GM19455 (cell line): Measurements from ENCODE around the gene PRKN.

Source experiments
- ATAC-seq: cut with Tn5 transposase; IDR thresholded peaks from one replicate; pipeline ENCODE4 v1.9.1; 2021; ENCODE audit not compliant: unreplicated experiment

Gene PRKN

DNA sequence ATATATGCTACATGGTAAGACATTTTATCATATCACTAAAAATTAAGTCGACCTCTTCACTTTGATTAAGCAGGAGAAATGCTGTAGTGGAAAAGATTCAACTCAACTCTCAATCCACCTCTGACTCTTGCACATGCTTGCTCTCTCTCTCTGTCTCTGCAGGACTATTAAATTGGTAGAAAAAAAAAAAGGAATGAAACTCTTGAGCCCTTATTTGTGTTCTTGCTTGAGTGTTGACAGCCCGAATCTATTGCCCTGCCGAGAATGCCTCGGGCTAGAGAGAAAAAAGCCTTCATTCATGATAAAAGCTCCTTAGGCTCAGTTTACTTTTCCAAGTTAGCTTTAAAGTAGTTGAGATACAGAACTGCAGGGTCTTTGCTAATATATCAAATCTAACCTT is 722.2 kb downstream of the PRKN start:
- no peak for ATAC-seq

DNA sequence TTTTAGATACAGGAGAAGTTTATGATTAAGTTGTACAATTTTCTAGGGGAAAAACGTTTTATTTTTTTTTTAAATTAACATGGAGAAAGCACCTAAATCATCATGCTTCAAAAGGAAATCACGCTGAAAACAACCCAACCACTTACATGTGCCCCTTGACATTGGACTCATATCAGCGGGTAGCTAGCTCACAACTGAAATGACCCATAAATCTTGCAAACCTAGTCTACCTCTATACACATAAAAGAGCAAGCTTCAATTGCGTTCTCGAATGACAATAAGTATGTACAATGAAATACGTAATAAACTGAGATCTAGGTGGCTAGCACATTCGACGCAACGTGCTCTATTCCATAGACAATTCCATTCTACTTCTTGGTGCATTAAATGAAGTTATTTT is 730.8 kb downstream of the PRKN start:
- no peak for ATAC-seq

DNA sequence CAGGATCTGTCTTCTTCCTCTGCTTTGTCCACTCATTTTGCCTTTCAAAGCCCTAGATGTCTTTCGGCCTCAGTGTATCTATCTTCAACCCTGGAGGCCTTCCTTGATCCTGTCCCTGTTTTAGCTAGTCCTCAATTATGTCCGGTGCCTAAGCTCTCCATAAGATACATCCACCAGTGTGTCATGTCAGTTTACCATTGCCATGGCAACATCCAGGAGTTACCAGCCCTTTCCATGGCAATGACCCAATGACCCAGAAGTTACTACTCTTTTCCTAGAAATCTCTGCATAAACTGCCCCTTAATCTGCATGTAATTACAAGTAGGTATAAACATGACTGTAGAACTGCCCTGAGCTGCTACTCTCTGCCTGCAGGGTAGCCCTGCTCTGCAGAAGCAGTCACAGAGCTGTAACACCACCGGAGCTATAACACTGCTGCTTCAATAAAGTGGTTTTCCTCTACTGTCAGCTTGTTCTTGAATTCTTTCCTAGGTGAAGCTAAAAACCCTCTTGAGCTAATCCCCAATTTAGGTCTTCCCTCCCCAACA is 741.6 kb downstream of the PRKN start:
- ATAC-seq: no peak

- no peak for ATAC-seq
Observed at GRCh38 chr6:161984713-161985112, 742.9 kb downstream of the PRKN start.

DNA sequence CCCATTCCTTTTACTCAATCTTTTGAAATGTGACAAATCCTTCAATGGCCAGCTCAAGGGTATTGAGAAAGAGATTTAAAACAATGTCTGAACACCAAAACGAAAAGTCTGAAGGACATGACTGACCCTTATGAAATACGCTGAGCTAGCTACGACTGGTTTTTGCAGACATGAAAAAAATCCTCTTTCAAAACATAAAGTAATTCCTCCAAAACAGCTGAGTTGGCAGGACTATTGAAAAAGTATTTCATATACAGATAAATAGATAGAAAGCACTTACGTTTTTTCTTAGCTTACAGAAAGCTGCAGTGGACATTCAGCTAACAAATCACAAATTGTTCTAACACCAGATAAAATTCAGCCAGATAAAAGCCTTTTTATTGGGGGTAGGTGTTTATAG is 751.0 kb downstream of the PRKN start:
- no peak for ATAC-seq

- ATAC-seq: no peak
Observed at GRCh38 chr6:161973064-161973463, 754.5 kb downstream of the PRKN start.

GRCh38 chr6:161971043-161971442 is 756.5 kb downstream of the PRKN start:
- no peak for ATAC-seq

DNA sequence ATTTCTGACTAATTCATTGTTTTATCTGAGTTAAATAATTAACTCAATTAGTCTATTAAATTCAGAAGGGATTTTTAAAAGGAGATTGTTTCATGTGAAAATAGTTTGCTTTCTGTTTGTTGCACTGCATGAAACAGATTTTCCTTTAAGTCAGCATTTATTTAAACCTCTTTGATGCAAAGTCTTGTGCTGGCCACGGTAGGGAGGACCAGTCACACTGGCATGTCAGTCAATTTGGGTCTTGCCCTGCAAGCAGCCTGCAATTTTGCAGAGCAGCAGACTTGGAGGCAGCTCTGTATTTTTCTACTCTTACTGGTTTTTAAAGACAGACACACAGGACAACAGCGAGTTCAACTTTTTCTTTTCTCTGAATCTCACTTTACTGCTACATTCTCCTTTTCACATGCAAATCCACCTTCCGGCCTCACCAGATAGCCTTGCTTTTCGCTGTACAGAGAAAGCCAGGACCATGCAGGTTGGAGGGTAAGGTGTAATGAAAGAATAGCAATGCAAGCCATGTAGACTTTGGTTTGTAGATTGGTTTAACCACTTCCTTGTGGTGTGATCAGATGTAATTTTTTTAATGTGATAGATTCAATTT is 763.8 kb downstream of the PRKN start:
- ATAC-seq: no peak

- ATAC-seq: no peak
Observed at GRCh38 chr6:161963181-161963580, 764.4 kb downstream of the PRKN start.

GRCh38 chr6:161961796-161962195 is 765.8 kb downstream of the PRKN start:
- ATAC-seq: no peak

DNA sequence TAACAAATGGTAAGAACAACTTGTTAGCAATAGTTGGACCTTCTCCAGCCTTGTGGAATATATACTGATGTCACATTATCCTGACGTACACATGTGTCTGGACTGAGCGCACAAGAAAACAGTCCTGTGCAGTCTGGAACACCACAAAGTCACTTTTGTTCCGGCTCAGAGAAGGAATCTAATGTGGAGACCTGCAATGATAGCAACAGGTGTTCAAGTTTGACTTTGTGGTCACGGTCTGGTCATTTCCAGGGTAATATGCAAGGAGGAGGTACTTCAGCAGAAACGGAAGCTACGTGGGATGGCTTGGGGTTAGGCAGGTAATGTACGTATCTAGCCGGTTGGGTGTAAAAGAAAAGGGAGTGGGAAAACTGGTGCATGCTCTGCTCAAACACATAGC is 766.5 kb downstream of the PRKN start:
- no peak for ATAC-seq

DNA sequence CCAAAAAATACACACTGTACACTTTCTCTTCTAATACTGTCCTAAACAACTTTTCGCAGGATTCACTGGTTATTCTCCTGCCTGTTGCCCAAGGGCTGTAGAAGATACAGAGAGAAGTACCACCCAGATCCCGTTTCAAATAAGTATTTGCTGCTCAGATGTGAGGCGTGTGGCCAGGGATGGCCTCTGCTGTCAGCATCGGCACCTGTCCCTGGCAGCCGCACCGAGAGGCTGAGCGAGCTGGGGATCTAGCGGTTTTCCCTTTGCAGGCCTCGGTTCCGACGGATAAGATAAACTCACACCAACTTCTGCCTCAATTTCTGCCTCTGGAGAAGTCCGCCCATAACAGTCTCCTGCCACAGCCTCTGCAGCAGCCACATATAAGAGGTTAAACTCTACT is 768.5 kb downstream of the PRKN start:
- no peak for ATAC-seq

DNA sequence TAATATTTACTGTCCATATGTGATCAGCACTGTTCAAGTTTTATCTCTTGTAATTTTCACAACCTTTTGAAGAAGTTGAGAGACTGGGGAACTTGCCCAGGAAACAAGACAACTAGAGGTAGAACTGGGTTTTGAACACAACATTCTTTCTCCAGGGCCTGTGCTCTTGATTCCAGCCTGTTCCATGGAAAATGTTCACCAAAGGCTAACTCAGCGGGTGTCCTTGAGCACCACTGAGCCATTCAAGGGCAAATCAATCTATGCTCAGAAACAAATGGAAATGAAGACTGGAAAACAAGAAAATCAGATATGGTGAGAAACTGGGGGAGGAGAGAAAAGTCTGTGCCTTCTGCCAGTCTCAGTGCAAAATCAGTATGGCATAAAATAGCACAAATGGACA is 771.5 kb downstream of the PRKN start:
- ATAC-seq: no peak

- no peak for ATAC-seq
Observed at GRCh38 chr6:161954699-161955276, 772.8 kb downstream of the PRKN start.

DNA sequence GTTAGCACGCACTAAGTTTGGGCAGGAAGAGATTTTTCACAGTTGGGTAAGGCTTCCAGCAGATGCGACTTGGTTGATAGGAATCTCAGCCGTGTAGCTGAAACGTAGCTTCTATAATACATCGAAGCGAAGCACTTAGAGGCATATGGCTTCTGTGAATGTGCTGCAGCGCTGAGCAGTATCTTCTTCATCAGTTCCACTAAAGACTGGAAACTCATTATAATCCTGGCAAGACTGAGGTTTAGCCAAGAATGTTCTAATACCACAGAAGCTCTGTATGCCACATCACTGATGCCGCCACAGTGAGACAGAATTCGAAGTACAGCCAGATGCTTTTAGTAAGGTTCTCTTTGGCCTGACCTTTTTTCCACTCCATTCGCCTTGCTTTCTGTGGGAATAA is 773.5 kb downstream of the PRKN start:
- no peak for ATAC-seq

GRCh38 chr6:161951126-161951525 is 776.4 kb downstream of the PRKN start:
- ATAC-seq: no peak

DNA sequence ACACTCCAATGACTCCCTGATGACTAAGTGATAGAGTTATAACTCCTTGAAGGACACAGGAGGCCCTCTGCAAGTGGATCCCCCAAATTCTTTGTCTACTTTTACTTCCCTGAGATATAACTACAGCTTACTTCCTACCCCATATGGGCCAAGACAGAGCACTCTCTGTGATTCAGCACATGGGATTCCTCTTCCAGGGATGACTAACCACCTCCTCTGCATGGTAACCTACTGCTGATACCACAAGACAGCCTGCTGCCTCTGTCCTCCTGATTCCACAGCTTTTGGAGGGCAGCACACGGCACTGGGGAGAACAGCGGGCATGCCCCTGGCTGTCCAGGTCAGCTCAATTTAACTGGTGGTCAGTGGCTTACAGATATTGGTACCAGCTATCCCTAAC is 778.0 kb downstream of the PRKN start:
- ATAC-seq: no peak

DNA sequence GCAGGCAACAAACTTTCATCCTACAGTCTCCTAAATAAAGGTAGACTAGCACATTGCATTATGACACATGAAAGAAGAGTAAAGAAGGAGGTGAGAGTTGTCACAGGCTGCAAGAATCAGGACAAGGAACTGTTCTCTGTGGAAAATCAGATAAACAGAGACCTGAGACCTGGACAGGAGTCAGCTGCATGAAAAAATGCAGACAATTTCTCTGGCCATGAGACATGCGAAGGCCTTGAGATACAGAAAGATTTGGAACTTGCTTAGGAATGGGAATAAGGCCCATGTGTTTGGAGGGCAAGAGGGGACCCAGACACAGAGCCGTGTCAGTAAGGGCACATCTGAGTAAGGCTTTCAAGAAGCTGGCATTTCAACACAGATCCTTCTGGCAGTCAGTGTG is 779.1 kb downstream of the PRKN start:
- no peak for ATAC-seq

DNA sequence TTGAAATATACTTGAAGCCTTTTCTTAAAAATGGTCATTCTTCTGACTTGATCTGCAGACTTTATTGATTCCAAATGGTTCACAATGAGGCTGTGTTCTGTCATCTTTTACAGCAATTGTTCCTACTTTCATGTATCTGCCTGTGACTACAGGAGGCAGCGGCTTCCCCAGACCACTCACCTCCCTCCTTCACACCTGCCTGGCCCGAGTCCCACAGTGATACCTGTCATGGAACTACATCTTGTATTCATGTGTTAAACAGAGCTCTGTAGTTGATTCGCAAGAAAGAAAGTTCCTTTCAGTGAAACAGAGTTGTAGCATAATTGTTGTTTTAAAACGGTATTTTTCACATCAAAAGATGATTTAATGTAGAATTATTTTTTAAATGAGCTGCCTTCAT is 780.2 kb downstream of the PRKN start:
- ATAC-seq: no peak

DNA sequence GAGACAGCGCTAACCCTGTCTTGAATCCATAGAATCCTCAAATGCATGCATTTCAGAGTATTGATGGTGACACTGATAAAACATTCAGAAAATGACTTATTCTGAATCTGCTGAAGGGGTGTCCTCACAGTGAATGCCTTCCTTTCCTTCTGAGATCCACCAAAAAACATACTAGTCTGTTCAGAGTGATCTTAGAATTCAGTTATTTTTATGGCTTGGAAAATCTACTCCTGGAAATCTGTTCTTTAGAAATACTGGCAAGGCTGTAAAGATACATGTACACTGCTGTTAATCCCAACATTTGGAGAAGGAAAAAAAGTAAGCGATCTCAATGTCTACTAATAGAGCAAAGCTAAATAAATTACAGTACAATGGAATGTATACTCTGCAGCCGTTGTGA is 781.1 kb downstream of the PRKN start:
- ATAC-seq: no peak

DNA sequence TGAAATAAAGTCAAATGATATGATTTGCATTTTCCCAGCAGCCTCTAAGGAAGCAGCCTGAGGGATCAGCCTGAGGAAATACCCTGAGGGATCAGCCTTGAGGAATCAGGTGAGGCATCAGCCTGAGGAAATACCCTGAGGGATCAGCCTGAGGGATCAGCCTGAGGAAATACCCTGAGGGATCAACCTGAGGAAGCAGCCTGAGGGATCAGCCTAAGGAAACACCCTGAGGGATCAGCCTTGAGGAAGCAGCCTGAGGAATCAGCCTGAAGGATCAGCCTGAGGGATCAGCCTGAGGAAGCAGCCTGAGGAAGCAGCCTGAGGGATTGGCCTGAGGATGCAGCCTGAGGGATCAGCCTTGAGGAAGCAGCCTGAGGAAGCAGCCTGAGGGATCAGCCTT is 784.0 kb downstream of the PRKN start:
- no peak for ATAC-seq

- no peak for ATAC-seq
Observed at GRCh38 chr6:161941565-161941964, 786.0 kb downstream of the PRKN start.

DNA sequence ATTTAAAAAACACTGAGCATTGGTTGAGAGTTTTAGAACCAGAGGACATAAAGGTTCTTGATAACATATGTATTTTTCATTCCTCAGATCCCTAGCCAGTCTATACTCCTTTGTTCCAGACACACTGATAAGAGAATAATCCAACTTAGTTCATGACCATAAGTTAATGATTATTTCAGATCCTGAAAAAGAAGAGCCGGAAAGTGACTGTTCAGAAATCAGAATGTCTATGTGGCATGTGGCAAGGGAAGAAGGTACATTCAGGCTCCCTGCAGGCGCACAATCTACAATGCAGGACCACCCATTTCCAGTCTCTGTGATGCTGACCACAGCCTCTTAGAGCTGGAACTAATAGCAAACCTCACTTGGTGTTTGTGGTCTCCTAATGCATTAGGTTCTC is 787.0 kb downstream of the PRKN start:
- no peak for ATAC-seq
